Fibroblast of pulmonary artery (primary cell): ENCODE results near the gene ABO.
"Not testable (repeated sequence)": the region's sequence is repeated elsewhere in the genome, so short reads cannot be mapped to it uniquely, and the experiment has no call there.

Experiments
- DNase-seq: peaks from one replicate; pipeline ENCODE4 v3.0.0-alpha.2; 2010; ENCODE audit warnings: low read depth
- H3K4me3 ChIP-seq: replicated peaks from 2 replicates; pipeline ENCODE4 v1.5.1; 2011; ENCODE audit warnings: low read depth, mild to moderate bottlenecking, control low read depth, low read length, moderate library complexity
- CTCF ChIP-seq: IDR thresholded peaks from 2 replicates; pipeline ENCODE4 v1.5.1; 2011; ENCODE audit warnings: mild to moderate bottlenecking, control low read depth, low read length, inconsistent platforms; ENCODE audit errors: missing control alignments

The ABO gene

GRCh38 chr9:133275105-133276000 lies at the start of gene ABO:
Gene ABO (minus strand): TSS chr9:133275201.
- H3K4me3 ChIP-seq = no peak within 1 kb of the TSS
- DNase-seq = no peak
- no peak for TF ChIP-seq CTCF

GRCh38 chr9:133323991-133324703 lies 49.1 kb upstream of the ABO start:
- no peak for TF ChIP-seq CTCF
- H3K4me3 ChIP-seq = no peak overlapping the region
- DNase-seq = no peak

GRCh38 chr9:133323211-133323610 lies 48.2 kb upstream of the ABO start:
- no peak for DNase-seq
- no peak for TF ChIP-seq CTCF
- no peak overlapping the region for H3K4me3 ChIP-seq

GRCh38 chr9:133322701-133323100 lies 47.7 kb upstream of the ABO start:
- no peak overlapping the region for H3K4me3 ChIP-seq
- no peak for TF ChIP-seq CTCF
- DNase-seq = no peak

- TF ChIP-seq CTCF = no peak
- DNase-seq = no peak
- H3K4me3 ChIP-seq = no peak overlapping the region
Measured at GRCh38 chr9:133321411-133321935, 46.5 kb upstream of the ABO start.

- no peak overlapping the region for H3K4me3 ChIP-seq
- no peak for DNase-seq
- no peak for TF ChIP-seq CTCF
Measured at GRCh38 chr9:133320421-133320881, 45.5 kb upstream of the ABO start.

- H3K4me3 ChIP-seq, DNase-seq: not testable (repeated sequence)
Measured at GRCh38 chr9:133317551-133317950, 42.5 kb upstream of the ABO start.
